ENCODE results near the gene F11R. TPM values are rescaled to one million over a fixed set of nuclear protein-coding genes. Genes with fewer than 3 reads are reported as not detected.

The F11R gene
- total RNA-seq, 1 donor from 2014 or later = 10.4 TPM

- H3K27ac ChIP-seq (ENCODE audit: low read depth, low read length) = no peak overlapping the region
- peaks cover 5 to 31% (median 17%) of the 10 kb centered on the region in 3 donors for H3K27me3 ChIP-seq (ENCODE audit: control insufficient read depth in 3 of 3, insufficient read depth in 3 of 3, low read length in 3 of 3)
- H3K4me3 ChIP-seq (ENCODE audit: low read length in 3 of 3) = no peak overlapping the region
- peaks cover 0 to 2% (median 0%) of the 10 kb centered on the region in 3 donors for H3K9me3 ChIP-seq (ENCODE audit: control insufficient read depth in 3 of 3, low read length in 3 of 3)
- H3K9ac ChIP-seq (ENCODE audit: low read depth in 1 of 3, low read length in 3 of 3) = no peak overlapping the region
- no peaks in the 10 kb centered on the region for H3K4me1 ChIP-seq (ENCODE audit: control insufficient read depth in 3 of 3, insufficient read depth in 3 of 3, low read length in 3 of 3)
- no peaks in the 10 kb centered on the region for H3K36me3 ChIP-seq (ENCODE audit: control insufficient read depth in 3 of 3, insufficient read depth in 3 of 3, low read length in 3 of 3)
Observed at GRCh38 chr1:161054805-161055204, 33.9 kb upstream of the F11R start.

GRCh38 chr1:161054232-161054631 lies 33.3 kb upstream of the F11R start:
- Histone ChIP-seq H3K27ac (ENCODE audit: low read depth, low read length) (no peak overlapping the region), H3K27me3 (ENCODE audit: control insufficient read depth in 3 of 3, insufficient read depth in 3 of 3, low read length in 3 of 3) (peaks cover 5 to 31% (median 17%) of the 10 kb centered on the region in 3 donors), H3K4me1 (ENCODE audit: control insufficient read depth in 3 of 3, insufficient read depth in 3 of 3, low read length in 3 of 3) (no peaks in the 10 kb centered on the region), H3K9ac (ENCODE audit: low read depth in 1 of 3, low read length in 3 of 3) (no peak overlapping the region), H3K4me3 (ENCODE audit: low read length in 3 of 3) (no peak overlapping the region), H3K36me3 (ENCODE audit: control insufficient read depth in 3 of 3, insufficient read depth in 3 of 3, low read length in 3 of 3) (no peaks in the 10 kb centered on the region), H3K9me3 (ENCODE audit: control insufficient read depth in 3 of 3, low read length in 3 of 3) (peaks cover 0 to 2% (median 0%) of the 10 kb centered on the region in 3 donors)

GRCh38 chr1:161052899-161053298 lies 31.9 kb upstream of the F11R start:
- no peak overlapping the region for H3K9ac ChIP-seq (ENCODE audit: low read depth in 1 of 3, low read length in 3 of 3)
- peaks cover 0 to 2% (median 0%) of the 10 kb centered on the region in 3 donors for H3K36me3 ChIP-seq (ENCODE audit: control insufficient read depth in 3 of 3, insufficient read depth in 3 of 3, low read length in 3 of 3)
- H3K4me3 ChIP-seq (ENCODE audit: low read length in 3 of 3) = no peak overlapping the region
- H3K27ac ChIP-seq (ENCODE audit: low read depth, low read length) = no peak overlapping the region
- peaks cover 5 to 31% (median 17%) of the 10 kb centered on the region in 3 donors for H3K27me3 ChIP-seq (ENCODE audit: control insufficient read depth in 3 of 3, insufficient read depth in 3 of 3, low read length in 3 of 3)
- H3K9me3 ChIP-seq (ENCODE audit: control insufficient read depth in 3 of 3, low read length in 3 of 3) = peaks cover 0 to 2% (median 0%) of the 10 kb centered on the region in 3 donors
- H3K4me1 ChIP-seq (ENCODE audit: control insufficient read depth in 3 of 3, insufficient read depth in 3 of 3, low read length in 3 of 3) = no peaks in the 10 kb centered on the region

- Histone ChIP-seq H3K4me3 (ENCODE audit: low read length in 3 of 3) (no peak overlapping the region), H3K27ac (ENCODE audit: low read depth, low read length) (no peak overlapping the region), H3K9me3 (ENCODE audit: control insufficient read depth in 3 of 3, low read length in 3 of 3) (peaks cover 0 to 2% (median 0%) of the 10 kb centered on the region in 3 donors), H3K9ac (ENCODE audit: low read depth in 1 of 3, low read length in 3 of 3) (no peak overlapping the region), H3K36me3 (ENCODE audit: control insufficient read depth in 3 of 3, insufficient read depth in 3 of 3, low read length in 3 of 3) (peaks cover 0 to 2% (median 0%) of the 10 kb centered on the region in 3 donors), H3K4me1 (ENCODE audit: control insufficient read depth in 3 of 3, insufficient read depth in 3 of 3, low read length in 3 of 3) (peaks cover 0 to 4% (median 3%) of the 10 kb centered on the region in 3 donors), H3K27me3 (ENCODE audit: control insufficient read depth in 3 of 3, insufficient read depth in 3 of 3, low read length in 3 of 3) (peaks cover 0 to 25% (median 15%) of the 10 kb centered on the region in 3 donors)
Observed at GRCh38 chr1:161051219-161051618, 30.3 kb upstream of the F11R start.

DNA sequence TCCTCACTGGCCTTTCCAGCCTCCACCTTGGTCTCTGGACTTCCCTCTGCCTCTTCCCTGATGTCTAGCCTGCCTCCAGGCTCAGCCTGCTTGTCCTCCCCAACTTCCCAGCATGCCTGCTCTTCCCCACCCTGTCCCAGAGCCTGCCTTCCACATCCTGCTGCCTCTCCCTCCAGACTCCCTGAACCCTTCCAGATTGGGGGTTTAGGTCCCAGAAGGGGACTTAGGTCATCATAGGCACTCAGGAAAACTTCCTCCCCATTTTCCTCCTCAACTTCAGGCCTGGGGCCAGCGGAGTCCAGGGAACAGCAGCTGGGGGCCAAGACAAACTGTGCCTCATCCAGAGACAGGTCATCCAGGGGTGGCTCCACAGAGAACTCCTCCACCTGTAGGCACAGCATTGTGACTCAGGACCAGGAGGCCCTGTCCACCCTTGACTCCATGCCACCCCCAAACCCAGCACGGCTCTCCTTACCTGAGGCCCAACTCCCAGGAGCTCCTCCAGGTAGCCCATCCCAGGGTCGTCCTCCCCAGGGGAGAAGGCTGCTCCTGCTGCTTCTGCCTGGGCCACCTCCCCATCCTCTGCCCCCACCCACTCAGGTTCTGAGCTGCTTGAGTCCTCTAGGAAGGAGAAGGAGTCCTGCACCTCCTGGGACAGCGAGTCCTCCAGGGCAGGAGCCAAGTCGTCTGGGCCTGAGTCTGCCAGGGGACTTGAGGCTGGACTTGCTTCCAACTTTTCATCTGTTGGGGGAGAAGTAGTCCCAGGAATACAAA lies 28.2 kb upstream of the F11R start:
- H3K4me3 ChIP-seq (ENCODE audit: low read length in 3 of 3) = no peak overlapping the region
- peaks cover 0 to 2% (median 0%) of the 10 kb centered on the region in 3 donors for H3K36me3 ChIP-seq (ENCODE audit: control insufficient read depth in 3 of 3, insufficient read depth in 3 of 3, low read length in 3 of 3)
- H3K27ac ChIP-seq (ENCODE audit: low read depth, low read length) = no peak overlapping the region

DNA sequence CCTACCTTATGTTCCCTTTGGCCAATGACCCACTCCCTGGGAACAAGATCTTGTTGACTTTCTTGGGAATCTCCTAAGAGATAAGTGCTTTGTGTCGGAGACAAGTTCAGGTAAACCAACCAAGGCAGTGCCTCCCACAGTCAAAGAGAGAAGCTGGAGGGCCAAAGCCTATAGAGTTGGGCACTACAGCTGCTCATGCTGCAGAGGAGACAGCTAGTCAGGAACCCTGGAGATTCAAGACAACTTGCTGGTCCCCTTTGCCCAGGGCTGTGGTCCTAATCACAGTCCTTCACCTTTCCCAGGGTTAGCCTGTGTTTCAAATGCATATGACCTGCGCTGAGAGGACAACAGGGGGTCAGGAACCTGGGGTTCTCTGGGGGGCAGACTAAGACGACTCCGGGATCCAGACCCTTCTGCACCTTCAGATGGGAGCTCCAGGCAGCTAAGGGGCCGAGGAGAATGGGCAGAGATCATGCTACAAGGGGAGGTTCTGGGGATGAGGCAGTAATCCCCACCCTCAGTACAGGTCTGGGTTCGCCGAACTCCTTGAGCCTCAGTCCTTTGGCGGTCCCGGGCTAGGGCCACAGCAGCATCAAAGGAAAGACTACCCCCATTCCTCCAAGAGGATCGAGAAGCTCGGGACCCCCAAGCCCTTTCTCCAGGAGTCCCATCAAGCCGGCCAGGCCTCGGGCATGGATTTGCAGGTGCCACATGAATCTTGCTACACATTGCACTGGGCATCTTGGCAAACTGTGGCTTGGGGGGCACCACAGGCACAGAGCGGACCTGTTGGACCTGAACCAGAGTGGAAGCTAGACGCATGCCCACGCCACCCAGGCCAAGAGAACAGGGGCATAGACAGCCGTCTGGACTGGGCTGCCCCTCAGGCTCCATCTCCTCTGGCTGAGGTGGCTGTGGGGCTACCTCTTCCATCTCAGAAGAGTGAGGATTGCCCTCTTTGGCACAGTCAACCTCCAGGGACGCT lies 26.8 kb upstream of the F11R start:
- peaks cover 10 to 20% (median 17%) of the 10 kb centered on the region in 3 donors for H3K4me1 ChIP-seq (ENCODE audit: control insufficient read depth in 3 of 3, insufficient read depth in 3 of 3, low read length in 3 of 3)
- peaks cover under 1 to 4% (median 2%) of the 10 kb centered on the region in 3 donors for H3K36me3 ChIP-seq (ENCODE audit: control insufficient read depth in 3 of 3, insufficient read depth in 3 of 3, low read length in 3 of 3)
- H3K27me3 ChIP-seq (ENCODE audit: control insufficient read depth in 3 of 3, insufficient read depth in 3 of 3, low read length in 3 of 3) = peaks cover 0 to 4% (median 0%) of the 10 kb centered on the region in 3 donors
- peak overlapping the region; percentile 88 for H3K27ac ChIP-seq (ENCODE audit: low read depth, low read length)
- no peak overlapping the region for H3K9ac ChIP-seq (ENCODE audit: low read depth in 1 of 3, low read length in 3 of 3)
- H3K9me3 ChIP-seq (ENCODE audit: control insufficient read depth in 3 of 3, low read length in 3 of 3) = no peaks in the 10 kb centered on the region
- H3K4me3 ChIP-seq (ENCODE audit: low read length in 3 of 3) = no peak overlapping the region

More for the DNA sequence above, 28.2 kb upstream of the F11R start:
- Histone ChIP-seq H3K9ac (ENCODE audit: low read depth in 1 of 3, low read length in 3 of 3) (no peak overlapping the region), H3K9me3 (ENCODE audit: control insufficient read depth in 3 of 3, low read length in 3 of 3) (no peaks in the 10 kb centered on the region), H3K27me3 (ENCODE audit: control insufficient read depth in 3 of 3, insufficient read depth in 3 of 3, low read length in 3 of 3) (peaks cover 0 to 11% (median 3%) of the 10 kb centered on the region in 3 donors), H3K4me1 (ENCODE audit: control insufficient read depth in 3 of 3, insufficient read depth in 3 of 3, low read length in 3 of 3) (peaks cover 5 to 19% (median 12%) of the 10 kb centered on the region in 3 donors)

DNA sequence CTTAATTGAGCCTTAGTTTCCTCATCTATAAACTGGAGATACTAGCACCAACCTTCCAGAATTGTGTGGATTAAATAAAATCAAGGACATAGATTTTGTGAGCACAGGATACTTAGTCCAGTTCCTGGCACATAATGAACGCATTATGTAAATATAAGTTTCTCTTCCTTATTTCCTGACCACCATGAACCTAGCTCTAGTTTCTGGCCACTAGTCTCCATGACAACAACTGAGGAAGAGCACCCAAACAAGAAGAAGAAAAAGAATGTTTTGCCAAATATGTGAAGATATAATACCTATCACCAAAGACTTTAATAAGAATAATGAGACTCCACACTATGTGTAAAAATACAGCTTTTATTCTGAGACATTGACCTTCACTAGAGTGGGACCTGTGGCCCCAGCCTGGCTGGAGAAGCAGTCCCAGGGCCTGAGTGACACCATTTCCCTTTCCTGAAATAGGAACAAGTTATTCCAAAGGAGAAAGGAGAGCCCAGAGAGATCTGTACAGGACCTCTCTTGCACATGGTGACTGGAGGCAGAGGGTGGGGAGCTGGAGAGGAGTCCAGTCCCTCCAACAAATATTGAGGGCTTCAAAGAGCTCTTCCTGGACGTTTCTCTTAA lies 25.8 kb upstream of the F11R start:
- peaks cover 11 to 14% (median 11%) of the 10 kb centered on the region in 3 donors for H3K36me3 ChIP-seq (ENCODE audit: control insufficient read depth in 3 of 3, insufficient read depth in 3 of 3, low read length in 3 of 3)
- H3K27me3 ChIP-seq (ENCODE audit: control insufficient read depth in 3 of 3, insufficient read depth in 3 of 3, low read length in 3 of 3) = peaks cover 0 to 3% (median 0%) of the 10 kb centered on the region in 3 donors
- peak overlapping the region; percentile 88 for H3K27ac ChIP-seq (ENCODE audit: low read depth, low read length)
- H3K4me1 ChIP-seq (ENCODE audit: control insufficient read depth in 3 of 3, insufficient read depth in 3 of 3, low read length in 3 of 3) = peaks cover 10 to 20% (median 17%) of the 10 kb centered on the region in 3 donors
- H3K4me3 ChIP-seq (ENCODE audit: low read length in 3 of 3) = peak overlapping the region; percentile 85 to 98 (median 96)
- H3K9ac ChIP-seq (ENCODE audit: low read depth in 1 of 3, low read length in 3 of 3) = peak overlapping the region in 2 of 3 donors; percentile 95 to 97
- no peaks in the 10 kb centered on the region for H3K9me3 ChIP-seq (ENCODE audit: control insufficient read depth in 3 of 3, low read length in 3 of 3)

- peaks cover 17 to 20% (median 18%) of the 10 kb centered on the region in 3 donors for H3K36me3 ChIP-seq (ENCODE audit: control insufficient read depth in 3 of 3, insufficient read depth in 3 of 3, low read length in 3 of 3)
Observed at GRCh38 chr1:161045736-161046604, 25.0 kb upstream of the F11R start, which contains the start of gene USF1. Gene USF1 (minus strand): TSS chr1:161045977. CDS start chr1:161043275, 2,702 bp downstream.

More at GRCh38 chr1:161045736-161046604, 25.0 kb upstream of the F11R start, which contains the start of gene USF1:
- no peaks in the 10 kb centered on the region for H3K9me3 ChIP-seq (ENCODE audit: control insufficient read depth in 3 of 3, low read length in 3 of 3)
- H3K9ac ChIP-seq (ENCODE audit: low read depth in 1 of 3, low read length in 3 of 3) = peak within 1 kb of the TSS; percentile 95 to 97 (median 95)
- H3K27ac ChIP-seq (ENCODE audit: low read depth, low read length) = peak within 1 kb of the TSS; percentile 88
- no peaks in the 10 kb centered on the region for H3K27me3 ChIP-seq (ENCODE audit: control insufficient read depth in 3 of 3, insufficient read depth in 3 of 3, low read length in 3 of 3)
- peaks cover 10 to 20% (median 17%) of the 10 kb centered on the region in 3 donors for H3K4me1 ChIP-seq (ENCODE audit: control insufficient read depth in 3 of 3, insufficient read depth in 3 of 3, low read length in 3 of 3)
- H3K4me3 ChIP-seq (ENCODE audit: low read length in 3 of 3) = peak within 1 kb of the TSS; percentile 85 to 98 (median 96)

Measured in skeletal muscle tissue (tissue), 4 donors.